ENCODE measurements around the gene SNRNP27. TPM values are rescaled to one million over a fixed set of nuclear protein-coding genes. Genes with fewer than 3 reads are reported as not detected.
"Not testable (repeated sequence)": the region's sequence is repeated elsewhere in the genome, so short reads cannot be mapped to it uniquely, and the experiment has no call there.

The SNRNP27 gene, protein sequence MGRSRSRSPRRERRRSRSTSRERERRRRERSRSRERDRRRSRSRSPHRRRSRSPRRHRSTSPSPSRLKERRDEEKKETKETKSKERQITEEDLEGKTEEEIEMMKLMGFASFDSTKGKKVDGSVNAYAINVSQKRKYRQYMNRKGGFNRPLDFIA
- total RNA-seq: 14.7 TPM

GRCh38 chr2:69893684-69894551 is at the start of gene SNRNP27:
TSS of gene SNRNP27 (plus strand) at chr2:69893956. CDS start at chr2:69893985, 29 bp downstream.
- peak; percentile 75 for ATAC-seq

GRCh38 chr2:69843993-69844392 is 49.8 kb upstream of the SNRNP27 start:
- ATAC-seq: no peak

DNA sequence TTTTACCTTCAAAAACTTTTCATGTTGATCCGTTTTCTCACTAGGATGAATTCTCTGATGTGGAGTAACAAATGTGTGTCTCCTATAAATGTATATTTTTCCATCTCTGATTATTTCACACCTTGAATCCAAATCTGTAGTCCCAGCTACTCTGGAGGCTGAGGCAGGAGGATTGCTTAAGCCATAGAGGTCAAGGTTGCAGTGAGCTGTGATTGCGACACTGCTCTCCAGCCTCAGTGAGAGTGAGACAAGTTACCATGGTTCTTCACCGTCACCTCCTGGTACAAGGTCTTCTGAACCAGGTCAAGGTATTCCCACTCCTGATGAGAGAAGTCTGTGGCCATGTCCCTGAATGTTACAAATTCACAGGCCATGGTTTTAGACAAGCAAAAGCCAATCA is 49.2 kb upstream of the SNRNP27 start:
- no peak for ATAC-seq

- ATAC-seq: no peak
Observed at GRCh38 chr2:69846182-69847067, 47.3 kb upstream of the SNRNP27 start.

- ATAC-seq: no peak
Observed at GRCh38 chr2:69847068-69847828, 46.5 kb upstream of the SNRNP27 start.

DNA sequence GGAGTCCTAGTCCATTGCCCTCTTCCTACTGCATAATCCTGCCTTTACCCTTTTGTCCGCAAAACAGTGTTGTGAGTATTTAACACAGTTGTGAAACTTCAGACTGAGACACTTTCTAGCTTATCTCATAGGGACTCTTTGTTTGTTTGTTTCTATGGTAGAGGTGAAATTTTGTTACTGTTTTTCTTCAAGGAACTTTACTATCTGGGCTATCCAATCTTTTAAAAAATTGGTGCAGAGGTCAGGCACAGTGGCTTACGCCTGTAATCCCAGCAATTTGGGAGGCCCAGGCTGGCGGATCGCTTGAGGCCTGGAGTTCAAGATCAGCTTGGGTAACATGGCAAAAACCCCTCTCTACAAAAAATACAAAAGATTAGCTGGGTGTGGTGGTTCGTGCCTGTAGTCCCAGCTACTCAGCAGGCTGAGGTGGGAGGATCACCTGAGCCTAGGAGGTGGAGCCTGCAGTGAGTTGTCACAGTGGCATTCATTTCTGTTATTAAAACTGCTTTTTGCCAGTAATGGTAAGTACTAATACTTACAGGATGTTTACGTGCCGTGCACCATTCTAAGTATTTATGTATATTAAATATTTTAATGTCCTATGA is 45.5 kb upstream of the SNRNP27 start:
- no peak for ATAC-seq

DNA sequence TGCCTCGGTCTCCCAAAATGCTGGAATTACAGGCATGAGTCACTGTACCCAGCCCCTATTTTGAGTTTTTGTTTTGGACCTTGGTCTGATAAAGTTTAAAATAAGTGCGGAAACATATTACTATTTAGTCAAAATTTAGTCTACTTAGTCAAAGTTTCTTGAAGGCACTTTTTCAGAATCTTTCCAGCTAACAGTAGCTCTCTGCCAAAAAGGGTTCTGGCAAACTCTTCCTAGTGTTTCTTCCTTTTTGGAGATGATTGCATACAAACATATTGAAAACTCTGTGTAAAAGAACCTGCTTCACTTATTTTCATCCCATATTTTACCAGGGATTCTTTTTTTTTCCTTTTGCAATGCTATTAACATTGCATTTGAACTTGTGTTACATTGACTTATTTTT is 35.5 kb upstream of the SNRNP27 start:
- no peak for ATAC-seq

DNA sequence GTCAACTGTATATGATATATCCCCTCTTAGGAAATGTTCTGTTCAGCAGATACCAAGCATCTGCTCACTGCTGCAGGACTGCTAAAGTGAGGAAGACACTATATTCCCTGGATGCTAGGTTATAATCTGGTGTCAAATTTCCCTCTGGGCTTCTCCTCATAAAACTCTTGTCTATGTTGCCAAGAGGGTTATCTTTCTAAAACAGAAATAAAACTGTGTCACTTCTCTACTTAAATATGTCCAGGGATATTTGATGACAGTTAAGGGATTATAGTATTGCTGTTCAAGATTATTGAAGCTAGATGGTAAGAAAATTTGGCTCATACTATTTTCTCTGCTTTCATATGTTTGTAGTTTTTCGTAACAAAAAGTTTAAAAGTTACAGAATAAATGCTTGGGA is 30.5 kb upstream of the SNRNP27 start:
- no peak for ATAC-seq

- no peak for ATAC-seq
Observed at GRCh38 chr2:69888451-69888850, 5.3 kb upstream of the SNRNP27 start.

DNA sequence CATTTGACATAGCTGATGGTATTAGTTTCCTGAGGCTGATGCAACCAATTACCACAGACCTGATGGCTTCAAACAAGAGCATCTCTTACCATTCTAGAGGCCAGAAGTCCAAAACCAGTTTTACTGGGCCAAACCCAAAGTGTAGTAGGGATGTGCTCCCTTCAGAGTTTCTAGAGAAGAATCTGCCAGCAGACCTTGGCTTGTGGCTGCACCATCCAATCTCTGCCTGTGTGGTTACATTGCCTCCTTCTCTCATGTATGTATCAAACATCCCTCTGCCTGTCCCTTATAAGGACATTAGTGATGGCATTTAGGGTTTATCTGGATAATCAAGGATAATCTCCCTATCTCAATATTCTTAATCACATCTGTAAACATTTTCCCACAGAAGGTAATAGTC is 4.5 kb upstream of the SNRNP27 start:
- ATAC-seq: no peak

- no peak for ATAC-seq
Observed at GRCh38 chr2:69890881-69891280, 2.9 kb upstream of the SNRNP27 start.

- not testable (repeated sequence) for ATAC-seq
Observed at GRCh38 chr2:69892838-69893424, 825 bp upstream of the SNRNP27 start.

DNA sequence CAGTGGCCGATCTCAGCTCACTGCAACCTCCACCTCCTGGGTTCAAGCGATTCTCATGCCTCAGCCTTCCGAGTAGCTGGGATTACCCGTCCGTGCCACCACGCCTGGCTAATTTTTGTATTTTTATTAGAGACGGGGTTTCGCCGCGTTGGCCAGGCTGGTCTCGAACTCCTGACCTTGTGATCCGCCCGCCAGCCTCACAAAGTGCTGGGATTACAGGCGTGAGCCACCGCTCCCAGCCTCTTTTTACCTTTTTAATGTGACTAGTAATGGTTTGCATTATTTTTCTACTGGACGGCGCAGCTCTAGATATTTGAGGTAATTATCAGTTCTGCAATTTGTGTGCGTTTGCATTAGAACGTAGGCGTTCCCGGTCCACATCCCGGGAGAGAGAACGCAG is 981 bp downstream of the SNRNP27 start:
- ATAC-seq: not testable (repeated sequence)

- no peak for ATAC-seq
Observed at GRCh38 chr2:69902213-69902922, 8.6 kb downstream of the SNRNP27 start.

DNA sequence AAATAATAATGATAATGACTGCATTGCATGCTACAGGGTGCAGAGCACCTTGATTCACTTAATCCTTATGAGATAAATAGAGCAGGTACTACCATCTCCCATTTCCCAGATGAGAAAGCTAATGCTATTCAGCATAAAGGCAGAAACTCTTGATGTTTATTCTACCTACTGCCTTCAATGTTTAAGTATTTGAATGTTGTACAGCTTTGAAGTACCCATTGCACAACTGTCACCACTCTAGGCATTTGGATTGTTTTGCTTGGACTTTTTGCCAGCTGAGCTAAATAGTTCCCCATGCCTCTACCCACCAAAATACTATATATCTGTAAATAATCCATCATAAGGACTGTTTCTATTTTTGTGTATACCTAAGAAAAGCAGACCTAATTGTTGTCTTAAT is 13.5 kb downstream of the SNRNP27 start:
- no peak for ATAC-seq

GRCh38 chr2:69911985-69912563 is 18.3 kb downstream of the SNRNP27 start:
- no peak for ATAC-seq

DNA sequence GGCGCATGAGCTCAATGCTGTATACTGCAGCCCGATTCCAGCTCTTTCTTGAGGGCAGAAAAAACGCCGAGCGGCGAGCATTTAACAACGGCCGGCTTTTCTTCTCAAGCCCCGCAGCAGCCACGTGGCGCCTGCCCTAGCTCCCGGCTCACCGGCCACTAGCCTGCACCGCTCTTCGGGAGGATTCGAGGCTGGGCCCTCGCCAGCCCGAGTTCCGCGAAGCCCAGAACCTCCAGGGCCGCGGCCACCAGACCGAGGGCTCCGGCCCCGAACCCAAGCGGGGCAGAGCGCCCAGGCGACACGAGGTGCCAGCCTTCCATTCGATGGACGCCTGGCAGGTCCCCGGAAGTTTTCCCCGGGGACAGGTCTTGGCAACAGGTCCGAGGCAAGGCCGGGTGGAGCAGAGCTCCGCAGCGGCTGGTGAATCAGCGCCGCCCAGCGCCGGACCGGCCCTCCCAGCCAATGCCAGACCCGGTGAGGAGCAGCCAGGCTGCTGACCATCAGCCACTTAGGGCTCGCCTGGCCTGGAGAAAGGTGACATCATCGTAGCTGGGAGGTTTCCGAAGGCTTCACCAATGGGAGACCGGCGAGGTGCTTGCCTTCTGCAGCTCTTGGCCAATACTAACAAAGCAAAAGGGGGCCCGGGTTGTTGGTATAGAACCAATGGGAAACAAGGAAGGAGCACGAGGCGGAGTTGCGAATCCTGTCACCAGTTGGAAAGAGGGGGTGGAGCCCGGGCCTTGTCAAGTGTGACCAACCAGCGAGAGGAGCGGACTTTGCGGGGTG is 20.6 kb downstream of the SNRNP27 start:
- ATAC-seq: peak; percentile 95

- ATAC-seq: peak; percentile 4
Observed at GRCh38 chr2:69914950-69915945, 21.5 kb downstream of the SNRNP27 start, which contains the start of gene MXD1. TSS of gene MXD1 (plus strand) at chr2:69915109. CDS start at chr2:69915331, 222 bp downstream.
